PC-3 (cell line): Measurements from ENCODE around the gene TMEM178B.

Source experiments
- EZH2 ChIP-seq: fragments of 300-600 bp; sonication (generic); IDR thresholded peaks from one replicate; pipeline ENCODE4 v1.6.1; 2017; ENCODE audit warnings: antibody characterized with exemption, mild to moderate bottlenecking, low read length; ENCODE audit not compliant: unreplicated experiment
- TF ChIP-seq, protein P1 (sequence below): fragments of 300-600 bp; sonication (generic); conservative IDR thresholded peaks from 2 replicates; pipeline ENCODE4 v1.5.1; 2017; ENCODE audit warnings: antibody characterized with exemption, low read depth, mild to moderate bottlenecking, low read length

DNA sequence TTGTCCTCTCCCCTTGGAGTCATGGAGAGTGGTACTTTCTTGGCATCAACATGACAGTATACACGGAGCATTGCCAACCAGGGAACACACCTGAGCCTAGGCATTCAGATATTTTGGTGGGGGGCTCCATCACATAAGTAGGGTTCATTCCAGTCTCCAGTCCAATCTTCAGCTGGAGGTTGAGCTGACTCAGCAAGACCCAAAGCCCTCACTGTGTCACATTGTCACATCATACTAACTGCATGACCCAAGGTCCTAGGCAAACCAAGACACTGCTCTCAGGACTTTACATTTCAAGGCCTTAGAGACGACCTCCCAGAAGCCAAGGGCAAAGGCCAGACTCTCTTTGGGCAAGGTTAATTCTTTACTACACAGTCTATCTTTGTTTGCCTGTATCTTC is 190.1 kb downstream of the TMEM178B start:
- no peak for TF ChIP-seq EZH2
- TF ChIP-seq, protein P1, sequence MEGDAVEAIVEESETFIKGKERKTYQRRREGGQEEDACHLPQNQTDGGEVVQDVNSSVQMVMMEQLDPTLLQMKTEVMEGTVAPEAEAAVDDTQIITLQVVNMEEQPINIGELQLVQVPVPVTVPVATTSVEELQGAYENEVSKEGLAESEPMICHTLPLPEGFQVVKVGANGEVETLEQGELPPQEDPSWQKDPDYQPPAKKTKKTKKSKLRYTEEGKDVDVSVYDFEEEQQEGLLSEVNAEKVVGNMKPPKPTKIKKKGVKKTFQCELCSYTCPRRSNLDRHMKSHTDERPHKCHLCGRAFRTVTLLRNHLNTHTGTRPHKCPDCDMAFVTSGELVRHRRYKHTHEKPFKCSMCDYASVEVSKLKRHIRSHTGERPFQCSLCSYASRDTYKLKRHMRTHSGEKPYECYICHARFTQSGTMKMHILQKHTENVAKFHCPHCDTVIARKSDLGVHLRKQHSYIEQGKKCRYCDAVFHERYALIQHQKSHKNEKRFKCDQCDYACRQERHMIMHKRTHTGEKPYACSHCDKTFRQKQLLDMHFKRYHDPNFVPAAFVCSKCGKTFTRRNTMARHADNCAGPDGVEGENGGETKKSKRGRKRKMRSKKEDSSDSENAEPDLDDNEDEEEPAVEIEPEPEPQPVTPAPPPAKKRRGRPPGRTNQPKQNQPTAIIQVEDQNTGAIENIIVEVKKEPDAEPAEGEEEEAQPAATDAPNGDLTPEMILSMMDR = no peak
